Activated T-helper 1 cell treated with anti-CD3 and anti-CD28 coated beads, Interleukin-12 subunit alpha, Interleukin-12 subunit beta, Interleukin-2, Interleukin-4 antibody, amounts not matched to agents 30 ng/mL and 10 ng/mL and 1 ng/mL, durations not matched to agents 14 hours and 24 hours and 36 hours (primary cell): ENCODE results near the gene TMEM108. TPM values are rescaled to one million over a fixed set of nuclear protein-coding genes. Genes with fewer than 3 reads are reported as not detected.

Experiments used
- DNase-seq: peaks from one replicate; pipeline ENCODE4 v3.0.0; 2021; ENCODE audit warnings: low spot score
- H3K27ac Mint-ChIP-seq: one replicate; pipeline ENCODE4 v1.8.0; 2021; ENCODE audit warnings: mild to moderate bottlenecking, mixed read lengths
- H3K27me3 Mint-ChIP-seq: one replicate; pipeline ENCODE4 v1.8.0; 2022; ENCODE audit warnings: mild to moderate bottlenecking, moderate library complexity, mixed read lengths; ENCODE audit not compliant: insufficient read depth
- H3K36me3 Mint-ChIP-seq: one replicate; pipeline ENCODE4 v1.8.0; 2021; ENCODE audit warnings: low read depth, mixed read lengths
- H3K4me1 Mint-ChIP-seq: one replicate; pipeline ENCODE4 v1.8.0; 2021; ENCODE audit warnings: low read depth, mixed read lengths
- H3K4me3 Mint-ChIP-seq: one replicate; pipeline ENCODE4 v1.8.0; 2021; ENCODE audit warnings: mild to moderate bottlenecking, moderate library complexity, mixed read lengths
- H3K9me3 Mint-ChIP-seq: one replicate; pipeline ENCODE4 v1.8.0; 2021; ENCODE audit warnings: mixed read lengths
- intact Hi-C: fragments of 100-400 bp; cut with micrococcal nuclease; formaldehyde crosslinking; loops from one replicate; pipeline ENCODE4 v1.15.1; 2024
- total RNA-seq: library from RNA; stranded (reverse); gene quantifications from 2 replicates; pipeline ENCODE4 v1.2.3, GENCODE V29; 2022

The TMEM108 gene
- total RNA-seq, 1 donor from 2014 or later: not detected

GRCh38 chr3:133135306-133135705, 97.1 kb downstream of the TMEM108 start:
- H3K27me3 Mint-ChIP-seq: no peaks in the 10 kb centered on the region
- DNase-seq: no peak
- H3K9me3 Mint-ChIP-seq: no peaks in the 10 kb centered on the region
- H3K4me3 Mint-ChIP-seq: no peak overlapping the region
- H3K4me1 Mint-ChIP-seq: no peaks in the 10 kb centered on the region
- intact Hi-C loops: no loop called here
- H3K27ac Mint-ChIP-seq: no peak overlapping the region
- H3K36me3 Mint-ChIP-seq: no peaks in the 10 kb centered on the region

DNA sequence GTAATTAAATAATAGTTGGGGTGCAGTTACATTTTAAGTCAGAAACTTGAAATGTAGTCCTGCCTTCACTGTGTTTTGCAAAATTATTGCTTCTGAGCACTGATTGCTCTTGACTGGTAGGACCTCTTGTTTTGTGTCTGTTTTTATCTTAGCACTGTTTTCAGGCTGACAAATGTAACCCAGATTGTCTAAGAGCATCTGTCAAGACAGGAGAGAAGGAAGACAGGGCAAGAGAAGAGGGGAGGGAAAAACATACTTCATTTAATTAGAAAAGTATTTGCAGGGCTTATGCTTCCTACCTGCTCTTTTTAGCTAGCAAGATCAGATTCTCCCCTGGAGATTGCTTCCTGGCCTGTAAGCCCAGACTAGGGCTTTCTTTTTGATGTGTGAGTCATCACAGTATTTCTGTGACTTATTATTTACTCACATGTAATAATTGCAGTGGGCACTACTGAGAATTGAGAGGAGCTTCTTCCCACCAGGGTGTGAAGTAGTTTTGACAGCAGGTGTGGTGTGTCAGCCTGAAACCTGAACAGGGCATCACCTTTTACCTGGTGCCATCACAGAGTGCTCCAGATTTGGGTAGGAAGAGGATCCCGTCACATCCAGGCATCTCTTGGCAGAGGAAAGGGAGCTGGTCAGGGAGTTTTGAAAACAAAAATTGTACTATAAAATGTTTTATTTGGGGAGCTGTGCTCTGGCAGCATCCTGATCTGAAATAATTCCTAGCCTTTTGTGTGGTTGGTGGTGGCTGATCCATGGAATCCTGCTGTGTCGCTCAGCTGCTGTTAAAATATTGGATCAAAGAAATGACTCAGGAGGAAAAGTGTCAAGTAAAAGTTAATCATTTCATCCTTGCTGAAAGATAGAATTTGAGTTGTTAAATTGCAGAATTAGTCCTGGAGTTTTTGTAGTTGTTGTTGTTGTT, 98.2 kb downstream of the TMEM108 start:
- no peaks in the 10 kb centered on the region for H3K27me3 Mint-ChIP-seq
- H3K27ac Mint-ChIP-seq: no peak overlapping the region
- intact Hi-C loops: no loop called here
- no peaks in the 10 kb centered on the region for H3K4me1 Mint-ChIP-seq
- no peak overlapping the region for H3K4me3 Mint-ChIP-seq
- H3K9me3 Mint-ChIP-seq: no peaks in the 10 kb centered on the region
- H3K36me3 Mint-ChIP-seq: no peaks in the 10 kb centered on the region
- DNase-seq: no peak

DNA sequence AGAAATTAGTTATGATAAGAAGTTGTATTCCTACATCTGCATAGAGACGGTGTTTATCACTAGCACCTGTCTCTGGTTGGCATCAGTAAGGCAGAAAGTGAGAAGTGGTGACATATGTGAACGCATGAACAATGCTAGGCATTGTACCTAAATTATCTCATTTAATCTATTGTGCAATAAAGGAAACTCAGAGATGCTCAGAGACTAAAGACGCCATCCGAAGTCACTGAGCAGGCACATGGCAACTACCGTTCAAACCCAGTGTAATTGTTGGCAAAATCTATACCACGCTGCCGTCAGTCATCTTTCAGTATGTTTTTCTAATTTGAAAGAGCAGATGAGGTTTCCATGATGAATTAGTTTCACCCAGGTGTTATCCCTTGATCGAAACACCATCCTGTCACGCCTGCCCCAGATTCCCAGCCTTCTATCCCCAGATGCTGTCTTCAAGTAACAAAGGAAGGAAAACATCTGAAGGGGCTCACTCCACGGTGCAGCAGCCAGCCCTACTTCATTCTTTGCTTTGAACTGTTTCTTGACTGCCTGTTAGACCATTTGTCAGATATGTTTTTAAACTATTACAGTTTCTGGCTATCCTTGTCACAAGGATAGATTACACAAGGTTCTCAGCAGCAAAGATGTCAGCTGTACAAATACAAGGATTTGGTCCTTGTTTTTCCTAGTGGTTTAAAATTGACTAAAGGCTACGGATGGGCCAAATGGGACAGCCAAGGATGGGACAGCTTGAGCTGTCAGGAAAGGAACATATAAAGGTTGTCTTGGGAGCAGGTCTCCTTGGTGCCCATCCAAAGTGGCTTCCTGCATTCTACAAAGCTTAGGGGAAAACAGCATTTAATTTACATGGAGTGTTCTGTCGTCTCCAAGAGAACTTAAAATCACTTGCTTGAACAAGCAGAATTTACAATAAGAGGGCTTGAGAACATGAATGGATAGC, 99.1 kb downstream of the TMEM108 start:
- DNase-seq: no peak
- H3K9me3 Mint-ChIP-seq: no peaks in the 10 kb centered on the region
- H3K4me1 Mint-ChIP-seq: no peaks in the 10 kb centered on the region
- intact Hi-C loops: no loop called here
- H3K4me3 Mint-ChIP-seq: no peak overlapping the region
- no peak overlapping the region for H3K27ac Mint-ChIP-seq
- no peaks in the 10 kb centered on the region for H3K27me3 Mint-ChIP-seq
- H3K36me3 Mint-ChIP-seq: no peaks in the 10 kb centered on the region

DNA sequence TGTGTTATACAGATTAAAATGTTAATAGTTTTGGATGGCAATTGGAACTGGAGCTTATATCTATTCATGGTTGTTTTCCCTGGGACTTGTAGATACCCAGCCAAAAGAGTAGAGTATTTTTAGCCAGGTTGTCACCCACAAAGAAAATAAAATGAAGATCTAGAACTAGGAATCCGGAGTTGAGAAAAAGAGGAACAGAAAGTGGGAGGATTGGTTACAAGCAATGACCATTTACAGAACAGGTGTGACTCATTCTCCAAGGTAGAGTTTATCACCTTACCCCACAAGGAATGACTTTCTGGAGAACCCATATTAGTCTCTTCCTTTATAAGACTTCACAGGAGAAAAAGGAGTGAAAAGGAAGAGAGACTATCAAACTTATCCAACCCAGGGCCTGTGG, 99.8 kb downstream of the TMEM108 start:
- intact Hi-C loops: no loop called here
- no peaks in the 10 kb centered on the region for H3K4me1 Mint-ChIP-seq
- H3K4me3 Mint-ChIP-seq: no peak overlapping the region
- DNase-seq: no peak
- no peaks in the 10 kb centered on the region for H3K27me3 Mint-ChIP-seq
- no peak overlapping the region for H3K27ac Mint-ChIP-seq
- H3K9me3 Mint-ChIP-seq: no peaks in the 10 kb centered on the region
- no peaks in the 10 kb centered on the region for H3K36me3 Mint-ChIP-seq

- peaks cover under 1% of the 10 kb centered on the region for H3K9me3 Mint-ChIP-seq
- H3K27ac Mint-ChIP-seq: no peak overlapping the region
- H3K4me3 Mint-ChIP-seq: no peak overlapping the region
- peaks cover 5% of the 10 kb centered on the region for H3K27me3 Mint-ChIP-seq
- DNase-seq: no peak
- intact Hi-C loops: no loop called here
- no peaks in the 10 kb centered on the region for H3K4me1 Mint-ChIP-seq
- no peaks in the 10 kb centered on the region for H3K36me3 Mint-ChIP-seq
Measured at GRCh38 chr3:133152056-133152455, 113.9 kb downstream of the TMEM108 start.

- Mint-ChIP-seq H3K27me3 (peaks cover 7% of the 10 kb centered on the region), H3K36me3 (no peaks in the 10 kb centered on the region), H3K27ac (no peak overlapping the region), H3K9me3 (no peaks in the 10 kb centered on the region), H3K4me1 (no peaks in the 10 kb centered on the region), H3K4me3 (no peak overlapping the region)
- DNase-seq: no peak
- intact Hi-C loops: no loop called here
Measured at GRCh38 chr3:133152681-133153220, 114.6 kb downstream of the TMEM108 start.

GRCh38 chr3:133153382-133153781, 115.2 kb downstream of the TMEM108 start:
- no peaks in the 10 kb centered on the region for H3K9me3 Mint-ChIP-seq
- H3K36me3 Mint-ChIP-seq: no peaks in the 10 kb centered on the region
- no peak for DNase-seq
- intact Hi-C loops: no loop called here
- no peak overlapping the region for H3K27ac Mint-ChIP-seq
- H3K4me3 Mint-ChIP-seq: no peak overlapping the region
- H3K4me1 Mint-ChIP-seq: no peaks in the 10 kb centered on the region
- peaks cover 7% of the 10 kb centered on the region for H3K27me3 Mint-ChIP-seq

DNA sequence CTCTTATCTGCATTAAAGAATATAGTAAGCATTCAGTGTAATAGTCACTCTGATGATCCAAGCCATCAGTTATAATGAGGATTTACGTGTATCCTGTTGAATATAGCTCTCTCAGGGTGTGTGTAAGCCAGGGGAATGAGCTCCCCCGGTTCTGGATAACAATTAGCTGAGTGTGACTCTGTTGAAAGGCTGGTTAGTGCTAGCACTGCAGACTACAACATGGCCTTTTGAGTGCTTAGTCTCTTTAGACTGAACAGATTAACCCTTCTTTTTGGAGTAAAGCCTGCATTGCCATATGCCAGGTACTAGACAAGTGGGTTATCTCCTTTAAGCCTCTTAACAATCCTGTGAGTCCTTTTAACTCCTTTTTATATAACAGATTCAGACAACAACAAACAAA, 119.5 kb downstream of the TMEM108 start:
- Mint-ChIP-seq H3K4me3 (no peak overlapping the region), H3K27ac (no peak overlapping the region), H3K27me3 (peaks cover 9% of the 10 kb centered on the region), H3K36me3 (no peaks in the 10 kb centered on the region), H3K9me3 (no peaks in the 10 kb centered on the region), H3K4me1 (no peaks in the 10 kb centered on the region)
- intact Hi-C loops: no loop called here
- no peak for DNase-seq

DNA sequence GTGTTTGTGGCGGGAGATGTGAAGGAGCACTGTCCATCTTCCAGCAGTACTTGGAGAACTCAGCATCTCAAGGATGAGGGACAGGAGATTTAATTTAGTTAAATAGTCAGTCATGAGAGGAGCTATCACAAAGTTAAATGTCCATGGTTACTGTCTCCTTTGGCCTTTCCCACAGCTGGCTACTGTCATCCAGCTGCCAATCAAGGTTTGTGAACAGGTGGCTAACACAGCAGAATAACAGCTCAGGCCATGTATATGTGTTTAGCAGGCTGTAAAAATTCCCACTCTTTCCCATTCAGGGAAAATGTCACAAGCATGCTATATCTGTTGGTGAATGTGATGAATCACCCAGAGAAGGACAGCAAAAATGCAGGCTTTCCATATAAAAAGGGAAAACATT, 120.5 kb downstream of the TMEM108 start:
- H3K27me3 Mint-ChIP-seq: peaks cover 9% of the 10 kb centered on the region
- intact Hi-C loops: no loop called here
- no peak overlapping the region for H3K27ac Mint-ChIP-seq
- no peaks in the 10 kb centered on the region for H3K9me3 Mint-ChIP-seq
- no peak for DNase-seq
- H3K4me1 Mint-ChIP-seq: no peaks in the 10 kb centered on the region
- H3K36me3 Mint-ChIP-seq: no peaks in the 10 kb centered on the region
- H3K4me3 Mint-ChIP-seq: no peak overlapping the region

DNA sequence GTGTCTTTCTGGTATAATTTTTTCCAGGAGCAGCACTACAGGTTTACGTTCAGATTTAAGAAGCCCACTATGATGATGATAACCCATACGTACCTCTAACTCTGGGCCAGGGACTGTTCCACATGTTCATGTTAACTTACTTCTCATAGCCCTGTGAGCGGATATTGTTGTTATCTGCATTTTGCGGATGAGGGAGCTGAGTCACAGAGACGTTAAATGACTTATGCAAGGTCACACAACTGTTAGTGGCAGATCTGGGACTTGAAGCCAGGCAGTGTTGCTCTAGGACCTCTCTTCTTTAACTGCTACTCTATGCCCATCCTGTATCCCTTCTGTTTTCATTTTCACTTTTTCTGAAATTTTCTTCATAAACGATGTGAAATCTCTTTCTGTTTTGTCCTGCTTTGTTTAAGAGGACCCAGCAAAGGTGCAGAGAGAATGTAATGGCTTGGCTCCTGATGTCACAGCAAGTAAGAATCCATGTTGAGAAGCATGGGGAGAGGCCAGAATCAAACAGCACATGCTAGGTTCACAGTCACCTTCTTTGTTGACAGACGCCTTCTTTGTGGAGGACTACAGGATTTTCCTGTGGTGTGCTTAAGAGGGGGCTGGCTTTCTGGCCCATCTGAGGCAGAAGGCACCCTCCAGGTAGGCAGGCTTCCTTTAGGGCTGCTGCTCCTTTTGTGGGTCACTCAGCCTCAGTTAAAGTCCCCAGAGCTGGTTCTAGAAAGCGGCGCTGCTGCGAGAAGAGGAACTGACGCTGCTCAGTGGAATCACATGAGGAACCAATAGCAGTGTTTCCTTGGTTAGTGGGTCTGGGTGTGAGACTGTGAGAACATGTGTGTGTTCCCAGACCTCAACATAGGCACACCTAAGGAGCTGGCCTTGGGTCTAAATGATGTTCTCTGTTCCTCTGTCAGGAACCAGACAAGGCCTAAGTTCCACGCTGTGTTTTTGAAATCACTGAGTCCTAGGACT, 121.6 kb downstream of the TMEM108 start:
- intact Hi-C loops: no loop called here
- Mint-ChIP-seq H3K36me3 (no peaks in the 10 kb centered on the region), H3K4me3 (no peak overlapping the region), H3K9me3 (no peaks in the 10 kb centered on the region), H3K27me3 (peaks cover 9% of the 10 kb centered on the region), H3K27ac (no peak overlapping the region), H3K4me1 (no peaks in the 10 kb centered on the region)
- DNase-seq: no peak

DNA sequence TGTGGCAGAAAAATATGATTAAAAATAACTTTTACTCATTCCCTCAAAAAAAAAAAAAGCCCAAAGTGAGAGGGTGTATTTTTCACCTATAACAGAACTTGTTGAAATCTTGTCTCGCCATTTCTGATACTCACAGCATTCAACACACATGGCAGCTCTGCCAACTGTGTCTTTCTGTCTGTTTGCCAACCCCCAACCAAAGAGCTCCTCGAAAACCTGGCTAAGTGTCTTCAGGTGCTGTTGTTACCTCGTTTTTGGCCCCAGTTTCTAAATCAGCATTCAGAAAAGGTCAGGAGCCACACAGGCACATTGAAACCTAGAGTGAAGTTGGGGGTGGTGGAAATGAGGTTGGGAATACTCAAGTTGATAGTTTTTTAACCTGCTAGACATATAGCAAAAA, 123.5 kb downstream of the TMEM108 start:
- Mint-ChIP-seq H3K4me1 (no peaks in the 10 kb centered on the region), H3K36me3 (no peaks in the 10 kb centered on the region), H3K27ac (no peak overlapping the region), H3K27me3 (peaks cover 7% of the 10 kb centered on the region), H3K4me3 (no peak overlapping the region), H3K9me3 (no peaks in the 10 kb centered on the region)
- intact Hi-C loops: no loop called here
- DNase-seq: no peak

- Mint-ChIP-seq H3K27ac (no peak overlapping the region), H3K4me1 (no peaks in the 10 kb centered on the region), H3K9me3 (no peaks in the 10 kb centered on the region), H3K4me3 (no peak overlapping the region), H3K36me3 (no peaks in the 10 kb centered on the region), H3K27me3 (peaks cover 2% of the 10 kb centered on the region)
- no peak for DNase-seq
- intact Hi-C loops: no loop called here
Measured at GRCh38 chr3:133162265-133162664, 124.1 kb downstream of the TMEM108 start.
